Measurements from ENCODE around the gene RTKN.

RTKN gene

GRCh38 chr2:74428675-74429074, 13.1 kb downstream of the RTKN start:
- no peaks in the 10 kb centered on the region for H3K9me3 ChIP-seq (ENCODE audit: insufficient read depth, low read length)
- H3K9me2 ChIP-seq (replicated peaks; ENCODE audit: insufficient read depth, low read length) = no peaks in the 10 kb centered on the region
- H3K79me2 ChIP-seq (ENCODE audit: insufficient read depth, low read length) = no peaks in the 10 kb centered on the region
- H3K27ac ChIP-seq (ENCODE audit: low read depth, low read length) = no peak overlapping the region
- no peak overlapping the region for H3K9ac ChIP-seq (ENCODE audit: low read length)
- no peaks in the 10 kb centered on the region for H4K20me1 ChIP-seq (ENCODE audit: low read depth, low read length)
- H3F3A ChIP-seq (ENCODE audit: insufficient read depth) = no peaks in the 10 kb centered on the region
- H3K27me3 ChIP-seq (ENCODE audit: low read length) = no peaks in the 10 kb centered on the region
- no peak overlapping the region for H3K4me3 ChIP-seq (ENCODE audit: insufficient read depth, low read length, poor library complexity, severe bottlenecking)
- no peaks in the 10 kb centered on the region for H3K36me3 ChIP-seq (ENCODE audit: low read length)
- H3K4me2 ChIP-seq (ENCODE audit: low read depth, low read length, poor library complexity, severe bottlenecking) = no peak overlapping the region
- H2AFZ ChIP-seq (ENCODE audit: low read depth, low read length, severe bottlenecking) = no peak overlapping the region
- TF ChIP-seq EZH2phosphoT487 (conservative IDR thresholded peaks at IDR 0.05; ENCODE audit: low read length) (no peak), CTCF (IDR thresholded peaks at IDR 0.05; ENCODE audit: insufficient read depth, low read length, poor library complexity, severe bottlenecking) (no peak)

- Histone ChIP-seq H3K27me3 (ENCODE audit: low read length) (no peaks in the 10 kb centered on the region), H3K9me3 (ENCODE audit: insufficient read depth, low read length) (no peaks in the 10 kb centered on the region), H3K4me2 (ENCODE audit: low read depth, low read length, poor library complexity, severe bottlenecking) (no peak overlapping the region), H3F3A (ENCODE audit: insufficient read depth) (no peaks in the 10 kb centered on the region), H2AFZ (ENCODE audit: low read depth, low read length, severe bottlenecking) (no peak overlapping the region), H3K36me3 (ENCODE audit: low read length) (no peaks in the 10 kb centered on the region), H4K20me1 (ENCODE audit: low read depth, low read length) (no peaks in the 10 kb centered on the region), H3K4me3 (ENCODE audit: insufficient read depth, low read length, poor library complexity, severe bottlenecking) (no peak overlapping the region), H3K9me2 (replicated peaks; ENCODE audit: insufficient read depth, low read length) (no peaks in the 10 kb centered on the region), H3K79me2 (ENCODE audit: insufficient read depth, low read length) (no peaks in the 10 kb centered on the region), H3K9ac (ENCODE audit: low read length) (no peak overlapping the region), H3K27ac (ENCODE audit: low read depth, low read length) (no peak overlapping the region)
- TF ChIP-seq EZH2phosphoT487 (conservative IDR thresholded peaks at IDR 0.05; ENCODE audit: low read length) (no peak), CTCF (IDR thresholded peaks at IDR 0.05; ENCODE audit: insufficient read depth, low read length, poor library complexity, severe bottlenecking) (no peak)
Observed at GRCh38 chr2:74427551-74427950, 14.2 kb downstream of the RTKN start.

GRCh38 chr2:74426181-74426758, 15.5 kb downstream of the RTKN start:
- H3F3A ChIP-seq (ENCODE audit: insufficient read depth) = no peaks in the 10 kb centered on the region
- H3K36me3 ChIP-seq (ENCODE audit: low read length) = no peaks in the 10 kb centered on the region
- TF ChIP-seq CTCF (IDR thresholded peaks at IDR 0.05; ENCODE audit: insufficient read depth, low read length, poor library complexity, severe bottlenecking) = no peak
- no peak for TF ChIP-seq EZH2phosphoT487 (conservative IDR thresholded peaks at IDR 0.05; ENCODE audit: low read length)
- no peaks in the 10 kb centered on the region for H3K79me2 ChIP-seq (ENCODE audit: insufficient read depth, low read length)
- H3K9ac ChIP-seq (ENCODE audit: low read length) = no peak overlapping the region
- no peak overlapping the region for H3K4me2 ChIP-seq (ENCODE audit: low read depth, low read length, poor library complexity, severe bottlenecking)
- H3K9me2 ChIP-seq (replicated peaks; ENCODE audit: insufficient read depth, low read length) = no peaks in the 10 kb centered on the region
- H3K27me3 ChIP-seq (ENCODE audit: low read length) = no peaks in the 10 kb centered on the region
- H4K20me1 ChIP-seq (ENCODE audit: low read depth, low read length) = no peaks in the 10 kb centered on the region
- no peaks in the 10 kb centered on the region for H3K9me3 ChIP-seq (ENCODE audit: insufficient read depth, low read length)
- H2AFZ ChIP-seq (ENCODE audit: low read depth, low read length, severe bottlenecking) = no peak overlapping the region
- no peak overlapping the region for H3K27ac ChIP-seq (ENCODE audit: low read depth, low read length)
- no peak overlapping the region for H3K4me3 ChIP-seq (ENCODE audit: insufficient read depth, low read length, poor library complexity, severe bottlenecking)

All from SU-DHL-6 (cell line).